Cardiac ventricle fibroblast (primary cell): Measurements from ENCODE around the gene VPS4B. TPM values are rescaled to one million over a fixed set of nuclear protein-coding genes. Genes with fewer than 3 reads are reported as not detected.

Experiments
- total RNA-seq: library from RNA; depleted of rRNA; stranded (reverse); fragments of >200 nt; gene quantifications from 2 replicates; pipeline ENCODE4 v1.2.3, GENCODE V29; 2015

Gene VPS4B
- total RNA-seq: 26.1 and 26.8 TPM in 2 replicates

GRCh38 chr18:63422087-63422863 lies at the start of gene VPS4B:
TSS of gene VPS4B (minus strand) at chr18:63422476. CDS start at chr18:63422259, 217 bp downstream.

GRCh38 chr18:63367053-63367953 lies 55.0 kb downstream of the VPS4B start, which contains the start of gene KDSR:
TSS of gene KDSR (minus strand) at chr18:63367206. CDS start at chr18:63367118, 88 bp downstream.

Other genes starting within 250 kb of the VPS4B start
- gene BCL2, start 102.7 kb downstream of the VPS4B start, total RNA-seq: 3.4 and 8.3 TPM in 2 replicates
- 34.8 and 36.8 TPM in 2 replicates for gene KDSR, start 55.3 kb downstream of the VPS4B start, total RNA-seq
- gene SERPINB5, start 54.5 kb upstream of the VPS4B start, total RNA-seq: not detected in 2 replicates
- gene SERPINB12, start 119.9 kb upstream of the VPS4B start, total RNA-seq: not detected in 2 replicates
- not detected in 2 replicates for gene SERPINB13, start 164.9 kb upstream of the VPS4B start, total RNA-seq
- 1.1 TPM in 1 of 2 replicates, not detected in the other for gene SERPINB4, start 221.8 kb upstream of the VPS4B start, total RNA-seq
- gene SERPINB3, start 239.4 kb upstream of the VPS4B start, total RNA-seq: not detected in 2 replicates